Stomach smooth muscle (tissue), 2 donors: ENCODE measurements around the gene LSG1.
A peak's percentile ranks its signal among the peaks of the same experiment; 100 is the strongest.

ENCODE experiments used
- H3K27ac ChIP-seq: one replicate; pipeline ENCODE4 v1.7.0; 2013; ENCODE audit warnings: mild to moderate bottlenecking, low read length, inconsistent platforms
- H3K27me3 ChIP-seq, 2 donors: one replicate each; pipeline ENCODE4 v1.7.0; 2013; ENCODE audit warnings: low read length in 2 of 2; ENCODE audit not compliant: insufficient read depth in 2 of 2, control insufficient read depth in 1 of 2
- H3K36me3 ChIP-seq, 2 donors: one replicate each; pipeline ENCODE4 v1.7.0; 2013; ENCODE audit warnings: low read length in 2 of 2; ENCODE audit not compliant: control insufficient read depth in 2 of 2, insufficient read depth in 2 of 2
- H3K4me1 ChIP-seq: one replicate; pipeline ENCODE4 v1.7.0; 2013; ENCODE audit warnings: low read length; ENCODE audit not compliant: control insufficient read depth, insufficient read depth
- H3K4me3 ChIP-seq, 2 donors: one replicate each; pipeline ENCODE4 v1.7.0; 2013; ENCODE audit warnings: low read length in 2 of 2
- H3K9ac ChIP-seq, 2 donors: one replicate each; pipeline ENCODE4 v1.7.0; 2013; ENCODE audit warnings: low read length in 2 of 2, mild to moderate bottlenecking in 1 of 2
- H3K9me3 ChIP-seq, 2 donors: one replicate each; pipeline ENCODE4 v1.7.0; 2013; ENCODE audit warnings: low read length in 2 of 2; ENCODE audit not compliant: control insufficient read depth in 2 of 2
- donor health status: healthy.
- donor health status: Pancreatic carcinoma.

LSG1 gene

DNA sequence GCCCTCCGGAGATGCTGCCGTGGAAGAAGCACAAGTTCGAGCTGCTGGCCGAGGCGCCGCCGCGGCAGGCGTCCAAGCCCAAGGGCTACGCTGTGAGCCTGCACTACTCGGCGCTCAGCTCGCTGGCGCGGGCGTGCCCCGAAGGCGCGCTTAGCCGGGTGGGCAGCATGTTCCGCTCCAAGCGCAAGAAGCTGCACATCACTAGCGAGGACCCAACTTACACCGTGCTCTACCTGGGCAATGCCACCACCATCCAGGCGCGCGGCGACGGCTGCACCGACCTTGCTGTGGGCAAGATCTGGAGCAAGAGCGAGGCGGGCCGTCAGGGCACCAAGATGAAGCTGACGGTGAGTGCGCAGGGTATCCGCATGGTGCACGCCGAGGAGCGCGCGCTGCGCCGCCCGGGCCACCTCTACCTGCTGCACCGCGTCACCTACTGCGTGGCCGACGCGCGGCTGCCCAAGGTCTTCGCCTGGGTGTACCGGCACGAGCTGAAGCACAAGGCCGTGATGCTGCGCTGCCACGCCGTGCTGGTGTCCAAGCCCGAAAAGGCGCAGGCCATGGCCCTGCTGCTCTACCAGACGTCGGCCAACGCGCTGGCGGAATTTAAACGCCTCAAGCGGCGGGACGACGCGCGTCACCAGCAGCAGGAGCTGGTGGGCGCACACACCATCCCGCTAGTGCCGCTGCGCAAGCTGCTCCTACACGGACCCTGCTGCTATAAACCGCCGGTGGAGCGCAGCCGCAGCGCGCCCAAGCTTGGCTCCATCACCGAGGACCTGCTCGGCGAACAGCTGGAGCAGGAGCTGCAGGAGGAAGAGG lies 15.0 kb upstream of the LSG1 start:
- H3K4me1 ChIP-seq, result peaks cover 40% of the 10 kb centered on the region
- H3K4me3 ChIP-seq, result peak overlapping the region; percentile 71 to 86
- H3K9ac ChIP-seq, result peak overlapping the region; percentile 36 to 71
- H3K36me3 ChIP-seq, result no peaks in the 10 kb centered on the region
- no peaks in the 10 kb centered on the region for H3K27me3 ChIP-seq
- H3K27ac ChIP-seq, result no peak overlapping the region
- no peaks in the 10 kb centered on the region for H3K9me3 ChIP-seq

DNA sequence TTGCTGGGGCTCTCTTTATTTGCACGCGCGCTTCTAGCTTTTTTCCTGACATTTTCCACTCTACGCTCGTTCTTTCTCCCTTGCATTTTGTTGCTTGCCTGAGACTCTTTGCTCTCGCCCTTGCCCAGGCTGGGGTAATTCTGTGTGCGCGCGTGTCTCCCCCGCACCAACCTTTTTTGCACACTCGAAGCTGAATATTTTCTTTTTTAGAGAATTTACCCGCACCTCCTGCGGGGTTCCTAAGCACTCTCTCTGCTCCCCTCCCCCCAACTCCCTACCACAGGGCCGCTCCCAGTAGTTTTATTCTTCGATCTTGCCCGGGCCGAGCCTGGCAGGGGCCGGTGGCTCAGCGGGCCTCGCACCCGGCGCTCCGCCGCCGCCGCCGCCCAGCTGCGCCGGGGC lies 14.4 kb upstream of the LSG1 start:
- Histone ChIP-seq H3K9ac (peak overlapping the region; percentile 67 to 71), H3K9me3 (no peaks in the 10 kb centered on the region), H3K4me1 (peaks cover 40% of the 10 kb centered on the region), H3K4me3 (peak overlapping the region; percentile 71 to 86), H3K36me3 (no peaks in the 10 kb centered on the region), H3K27ac (peak overlapping the region; percentile 64), H3K27me3 (no peaks in the 10 kb centered on the region)

DNA sequence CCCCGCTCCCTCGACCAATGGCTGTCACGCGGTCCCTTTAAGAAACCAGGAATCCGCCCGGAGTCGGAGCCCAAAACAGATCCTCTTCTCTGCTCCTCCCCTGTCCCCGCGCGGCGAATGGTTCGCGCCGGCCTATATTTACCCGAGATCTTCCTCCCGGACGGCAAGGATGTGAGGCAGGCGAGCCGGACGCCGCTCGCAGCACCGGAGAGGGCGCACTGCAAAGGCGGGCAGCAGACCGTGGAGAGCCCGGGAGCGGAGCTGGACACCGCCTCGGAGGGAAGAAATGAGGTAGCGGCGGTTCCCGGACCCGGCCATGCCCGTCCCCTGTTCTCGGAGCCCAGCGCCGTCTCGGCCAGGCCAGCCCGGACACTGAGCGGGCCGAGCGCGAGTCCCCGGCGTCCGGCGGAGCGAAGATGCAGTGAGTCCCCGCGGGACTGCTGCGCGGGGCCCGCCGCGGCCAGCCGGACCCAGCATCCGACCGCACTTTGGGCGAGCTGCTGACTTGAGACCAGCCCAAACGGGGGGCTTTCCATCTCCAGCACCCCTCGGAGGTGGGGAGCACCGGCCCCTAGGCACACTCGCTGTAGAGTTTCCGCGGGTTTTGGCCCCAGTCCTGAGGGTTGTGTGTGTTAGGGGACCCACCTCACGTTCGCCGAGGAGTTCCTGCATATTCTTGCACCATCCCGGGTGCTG lies 13.9 kb upstream of the LSG1 start, which contains the start of gene FAM43A:
Gene FAM43A (plus strand): TSS at position 166 of the 696 bp plus-strand sequence. CDS start 944 bp downstream, outside the sequence.
- Histone ChIP-seq H3K4me3 (peak within 1 kb of the TSS; percentile 71 to 86), H3K9me3 (no peaks in the 10 kb centered on the region), H3K4me1 (peaks cover 40% of the 10 kb centered on the region), H3K27me3 (no peaks in the 10 kb centered on the region), H3K27ac (peak within 1 kb of the TSS; percentile 64), H3K9ac (peak within 1 kb of the TSS; percentile 67 to 71), H3K36me3 (no peaks in the 10 kb centered on the region)

DNA sequence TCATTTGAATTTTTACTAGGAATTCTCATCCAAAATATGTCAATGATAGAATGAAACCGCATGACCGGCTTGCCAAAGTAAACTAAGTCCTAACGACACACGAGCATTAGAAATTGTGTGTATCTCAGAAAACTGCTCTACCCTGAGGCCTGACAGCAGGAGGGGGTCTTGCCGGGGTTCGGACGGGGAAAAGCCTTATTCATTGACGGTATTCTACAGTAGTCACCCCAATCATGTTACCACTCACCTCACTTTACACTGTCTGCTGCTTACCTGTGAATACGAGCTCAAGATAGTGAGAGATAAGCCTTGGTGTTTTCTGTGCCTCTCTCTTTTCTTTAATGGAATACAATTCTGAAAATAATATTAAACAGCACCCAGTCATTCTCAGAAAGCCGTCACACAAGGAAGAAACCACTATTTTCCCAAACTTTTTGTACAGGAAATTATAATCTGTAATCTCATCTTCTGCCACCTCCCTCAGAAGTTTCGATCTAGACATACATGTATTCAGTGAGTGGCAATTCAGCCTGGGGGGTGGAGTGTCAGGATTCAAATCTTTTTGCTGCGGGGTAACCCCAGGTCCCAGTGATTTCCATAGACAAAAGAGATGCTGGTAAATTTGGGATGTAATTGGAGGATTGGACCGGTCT lies 13.2 kb upstream of the LSG1 start:
- H3K4me3 ChIP-seq, result peak overlapping the region; percentile 29 to 86
- no peaks in the 10 kb centered on the region for H3K9me3 ChIP-seq
- peak overlapping the region; percentile 64 for H3K27ac ChIP-seq
- no peaks in the 10 kb centered on the region for H3K36me3 ChIP-seq
- H3K4me1 ChIP-seq, result peaks cover 40% of the 10 kb centered on the region
- peak overlapping the region in 1 of 2 donors; percentile 7 for H3K9ac ChIP-seq
- no peaks in the 10 kb centered on the region for H3K27me3 ChIP-seq

DNA sequence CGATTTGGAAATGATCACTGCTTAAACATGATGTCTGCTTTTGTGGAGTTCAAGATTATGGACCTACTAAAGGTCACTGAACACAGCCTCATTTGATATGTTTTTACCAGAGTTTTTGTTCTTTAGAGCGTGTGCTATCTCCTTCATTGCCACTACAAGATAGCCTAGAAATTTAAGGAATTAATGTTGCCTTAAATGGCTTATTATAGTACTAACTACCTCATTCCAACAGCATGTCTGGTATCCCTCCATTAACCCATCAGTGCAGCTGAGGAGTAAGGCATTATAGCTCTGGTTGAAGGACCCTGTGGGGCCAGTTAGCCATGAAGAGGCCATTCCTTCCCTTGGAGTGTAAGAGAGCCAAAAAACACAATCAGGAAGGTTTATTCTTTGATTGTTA lies 11.4 kb upstream of the LSG1 start:
- H3K27ac ChIP-seq, result no peak overlapping the region

DNA sequence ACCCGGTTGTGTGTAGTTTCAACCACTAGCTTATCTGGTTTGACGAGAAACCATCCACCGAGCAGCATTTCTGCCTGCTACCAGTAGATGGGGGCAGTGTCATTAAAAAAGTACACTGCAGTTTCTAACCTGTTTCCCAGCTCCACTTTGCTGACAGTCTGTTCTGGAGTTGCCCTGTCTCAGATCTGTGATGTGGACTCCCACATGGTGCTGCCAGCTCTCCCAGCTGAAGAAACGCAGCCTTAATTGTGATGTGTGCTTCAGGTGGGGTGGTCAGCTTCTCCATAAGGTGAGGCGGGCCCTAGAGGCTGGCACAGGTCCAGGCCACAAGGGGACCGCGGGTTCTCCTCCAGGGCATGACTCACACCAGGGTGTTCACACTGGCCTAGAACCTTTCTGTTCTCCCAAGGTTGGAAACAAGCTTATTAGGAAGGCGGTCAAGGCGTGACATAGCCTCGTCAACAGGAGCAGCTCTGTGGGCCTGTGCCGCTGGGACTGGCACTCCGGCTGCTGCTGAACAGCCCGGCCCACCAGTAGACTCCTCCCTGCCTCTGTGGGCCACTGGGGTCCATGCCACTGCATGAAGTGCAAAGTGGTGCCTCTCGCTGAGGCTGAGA lies 10.8 kb upstream of the LSG1 start:
- Histone ChIP-seq H3K4me3 (no peak overlapping the region), H3K4me1 (peaks cover 28% of the 10 kb centered on the region), H3K36me3 (no peaks in the 10 kb centered on the region), H3K27ac (no peak overlapping the region), H3K9ac (peak overlapping the region in 1 of 2 donors; percentile 51), H3K27me3 (no peaks in the 10 kb centered on the region), H3K9me3 (no peaks in the 10 kb centered on the region)

More for the DNA sequence above, 11.4 kb upstream of the LSG1 start:
- Histone ChIP-seq H3K9me3 (no peaks in the 10 kb centered on the region), H3K4me3 (no peak overlapping the region), H3K27me3 (no peaks in the 10 kb centered on the region), H3K36me3 (no peaks in the 10 kb centered on the region), H3K9ac (no peak overlapping the region), H3K4me1 (peaks cover 34% of the 10 kb centered on the region)

DNA sequence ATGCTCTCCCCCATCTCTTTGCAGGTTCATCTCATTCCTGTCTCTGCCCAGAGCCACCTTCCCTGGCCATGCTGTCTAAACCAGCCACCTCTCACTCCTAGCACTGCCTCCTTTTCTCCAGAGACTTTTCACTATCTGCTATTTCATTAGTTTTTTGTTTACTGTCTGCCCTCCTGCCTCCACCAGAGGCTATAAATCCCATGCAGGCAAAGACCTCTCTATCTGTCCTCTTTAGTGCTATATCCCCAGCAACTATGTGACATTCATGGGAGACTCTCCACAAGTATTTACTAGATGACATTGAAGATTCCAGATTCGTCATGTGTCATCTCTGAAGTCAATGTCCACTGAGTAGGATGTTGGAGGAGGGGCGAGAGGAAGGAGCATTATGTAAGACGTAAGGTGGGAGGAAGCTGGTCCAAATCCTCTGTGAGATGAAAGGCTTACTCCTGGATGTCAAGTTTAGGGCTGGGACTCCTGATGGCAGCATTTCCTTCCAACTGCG lies 10.2 kb upstream of the LSG1 start:
- H3K4me3 ChIP-seq, result no peak overlapping the region
- H3K36me3 ChIP-seq, result no peaks in the 10 kb centered on the region
- peaks cover 22% of the 10 kb centered on the region for H3K4me1 ChIP-seq
- no peak overlapping the region for H3K27ac ChIP-seq
- H3K9me3 ChIP-seq, result no peaks in the 10 kb centered on the region
- no peaks in the 10 kb centered on the region for H3K27me3 ChIP-seq
- peak overlapping the region in 1 of 2 donors; percentile 51 for H3K9ac ChIP-seq

DNA sequence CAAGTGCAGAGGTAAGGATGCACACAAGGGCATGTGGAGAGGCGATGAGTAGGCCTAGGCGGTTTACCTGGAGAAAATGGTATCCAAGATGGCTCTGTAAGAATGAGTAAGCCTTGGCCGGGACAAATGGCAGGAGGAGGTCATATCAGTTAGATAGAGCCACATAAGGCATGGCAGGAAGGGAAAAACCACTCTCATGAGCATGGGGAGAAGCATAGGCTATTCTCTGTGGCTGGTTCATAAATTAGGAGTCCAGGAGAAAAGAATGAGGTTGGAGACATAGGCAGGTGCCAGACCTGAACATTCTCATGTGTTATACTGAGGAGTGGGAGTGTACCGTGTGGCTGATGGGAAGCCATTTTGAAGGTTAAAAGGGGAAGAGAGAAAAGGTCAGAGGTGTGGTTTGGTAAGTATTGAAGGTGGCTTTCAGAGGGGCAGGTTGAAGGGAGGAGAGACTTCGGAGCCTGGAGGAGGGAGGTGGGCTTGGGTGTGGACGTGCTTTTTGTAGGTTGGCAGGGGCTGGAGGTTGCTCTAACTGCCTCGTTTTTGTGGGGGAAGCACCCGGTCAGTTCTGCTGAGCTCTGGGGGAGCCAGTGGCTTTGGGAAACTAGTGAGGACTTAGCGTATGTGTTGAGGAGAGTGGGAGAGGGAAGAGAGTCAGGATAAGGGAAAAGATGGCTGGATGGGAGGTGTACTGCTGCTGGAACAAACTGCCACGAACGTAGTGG lies 9.1 kb upstream of the LSG1 start:
- no peak overlapping the region for H3K27ac ChIP-seq
- no peaks in the 10 kb centered on the region for H3K36me3 ChIP-seq
- peaks cover 12% of the 10 kb centered on the region for H3K4me1 ChIP-seq
- no peak overlapping the region for H3K9ac ChIP-seq
- no peak overlapping the region for H3K4me3 ChIP-seq
- no peaks in the 10 kb centered on the region for H3K27me3 ChIP-seq
- no peaks in the 10 kb centered on the region for H3K9me3 ChIP-seq

DNA sequence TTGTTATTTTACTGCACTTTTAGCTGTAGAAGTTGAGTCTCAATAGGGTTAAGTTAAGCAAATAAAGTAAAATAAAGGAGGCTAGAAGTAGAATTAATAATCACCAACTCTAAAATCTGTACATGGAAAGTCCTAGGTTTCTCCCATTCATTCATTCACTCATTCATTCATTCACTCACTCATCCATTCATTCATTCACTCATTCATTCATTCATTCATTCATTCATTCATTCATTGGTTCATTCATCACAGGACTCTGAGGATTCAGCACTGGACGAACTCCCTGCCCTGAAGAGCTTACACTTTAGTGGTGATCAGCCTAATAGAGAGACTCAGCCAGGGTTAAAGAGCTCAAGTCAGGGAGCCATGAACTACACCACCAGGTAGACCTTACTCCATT lies 4.5 kb upstream of the LSG1 start:
- Histone ChIP-seq H3K9me3 (no peaks in the 10 kb centered on the region), H3K27me3 (peaks cover 0 to 5% of the 10 kb centered on the region in 2 donors), H3K4me3 (no peak overlapping the region), H3K27ac (no peak overlapping the region), H3K4me1 (peaks cover 2% of the 10 kb centered on the region), H3K36me3 (no peaks in the 10 kb centered on the region), H3K9ac (no peak overlapping the region)

DNA sequence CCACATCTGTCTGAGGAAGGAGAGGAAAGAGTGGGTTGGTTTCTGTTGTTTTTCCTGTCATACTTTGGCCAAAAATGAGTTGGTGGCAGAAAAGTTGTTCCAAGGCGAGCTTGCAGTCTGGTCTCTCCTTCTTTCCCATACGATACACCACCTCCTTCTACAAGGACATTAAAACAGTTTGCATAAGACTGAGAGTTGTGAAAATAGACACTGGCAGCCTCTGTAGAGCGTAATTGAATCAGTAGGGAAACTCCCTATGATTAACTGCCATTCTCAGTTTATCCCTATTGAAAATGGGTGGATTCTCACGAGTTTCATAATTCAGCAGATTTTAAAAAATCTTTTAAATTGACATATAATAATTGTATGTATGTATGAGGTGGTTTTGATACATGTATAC lies 3.7 kb upstream of the LSG1 start:
- no peaks in the 10 kb centered on the region for H3K9me3 ChIP-seq
- no peaks in the 10 kb centered on the region for H3K36me3 ChIP-seq
- no peak overlapping the region for H3K4me3 ChIP-seq
- H3K4me1 ChIP-seq, result peaks cover 10% of the 10 kb centered on the region
- H3K27ac ChIP-seq, result no peak overlapping the region
- H3K27me3 ChIP-seq, result peaks cover 0 to 5% of the 10 kb centered on the region in 2 donors
- H3K9ac ChIP-seq, result no peak overlapping the region
